Dedifferentiated amniotic fluid mesenchymal stem cell (primary cell): ENCODE measurements around the gene DNAJC12.
A peak's percentile ranks its signal among the peaks of the same experiment; 100 is the strongest.
"Not testable (repeated sequence)": the region's sequence is repeated elsewhere in the genome, so short reads cannot be mapped to it uniquely, and the experiment has no call there.

Experiments
- DNase-seq: peaks from one replicate; pipeline ENCODE4 v3.0.0-alpha.2; 2016; ENCODE audit errors: extremely low spot score

The DNAJC12 gene

GRCh38 chr10:67837541-67838314 lies at the start of gene DNAJC12:
Gene DNAJC12, minus strand, starts transcription at chr10:67838188. Its CDS starts 177 bp downstream, at chr10:67838011.
- peak; percentile 80 for DNase-seq

DNA sequence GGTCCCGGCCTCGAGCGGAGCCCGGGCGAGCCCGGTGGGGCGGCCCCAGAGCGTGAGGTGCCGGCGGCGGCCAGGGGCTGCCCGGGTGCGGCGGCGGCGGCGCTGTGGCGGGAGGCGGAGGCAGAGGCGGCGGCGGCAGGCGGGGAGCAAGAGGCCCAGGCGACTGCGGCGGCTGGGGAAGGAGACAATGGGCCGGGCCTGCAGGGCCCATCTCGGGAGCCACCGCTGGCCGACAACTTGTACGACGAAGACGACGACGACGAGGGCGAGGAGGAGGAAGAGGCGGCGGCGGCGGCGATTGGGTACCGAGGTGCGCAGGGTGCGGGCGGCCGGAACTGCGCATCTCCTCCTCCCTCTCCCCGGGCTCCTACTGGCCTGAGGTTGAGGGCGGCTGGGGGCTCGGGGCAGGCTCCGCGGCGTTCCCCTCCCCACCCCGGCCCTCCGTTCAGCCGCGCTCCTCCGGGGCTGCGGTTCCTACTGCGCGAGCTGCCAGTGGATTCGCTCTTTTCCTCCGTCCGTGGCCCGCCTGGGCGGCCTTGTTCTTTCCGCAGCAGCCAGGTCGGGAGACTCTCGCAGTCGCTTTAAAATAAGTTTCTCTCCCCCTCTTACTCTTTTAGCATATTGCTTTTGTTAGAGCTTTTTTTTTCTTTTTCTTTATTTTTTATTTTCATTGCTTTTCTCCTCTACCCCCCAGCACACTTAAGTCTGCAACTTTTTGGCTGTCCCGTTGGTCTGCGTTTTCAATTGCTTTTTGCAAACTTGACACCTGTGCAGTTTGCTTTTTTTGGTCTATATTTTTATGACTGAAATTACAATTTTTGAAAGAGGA lies 47.1 kb upstream of the DNAJC12 start:
- DNase-seq, result peak; percentile 55

DNA sequence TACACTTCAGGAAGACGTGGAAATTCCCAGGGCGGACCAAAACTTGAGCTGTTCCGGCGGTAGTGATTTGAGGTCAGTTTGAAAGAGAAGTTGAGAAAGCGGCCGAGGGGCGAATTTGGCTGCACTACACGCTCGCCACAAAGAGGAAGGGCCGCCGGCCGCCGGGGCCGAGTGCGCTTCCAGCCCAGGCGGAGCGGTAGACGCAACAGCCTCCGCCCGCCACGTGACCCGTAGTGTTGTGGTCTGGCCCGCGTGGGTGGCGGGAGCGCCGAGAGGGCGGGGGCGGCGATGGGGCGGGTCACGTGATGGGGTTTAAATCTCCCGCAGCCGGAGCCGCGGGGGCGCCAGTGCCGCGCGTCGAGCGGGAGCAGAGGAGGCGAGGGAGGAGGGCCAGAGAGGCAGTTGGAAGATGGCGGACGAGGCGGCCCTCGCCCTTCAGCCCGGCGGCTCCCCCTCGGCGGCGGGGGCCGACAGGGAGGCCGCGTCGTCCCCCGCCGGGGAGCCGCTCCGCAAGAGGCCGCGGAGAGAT lies 46.4 kb upstream of the DNAJC12 start, which contains the start of gene SIRT1:
SIRT1 (plus strand) TSS at position 344 of the 529 bp plus-strand sequence; CDS start at position 410, 66 bp downstream.
- DNase-seq, result peak; percentile 92

DNA sequence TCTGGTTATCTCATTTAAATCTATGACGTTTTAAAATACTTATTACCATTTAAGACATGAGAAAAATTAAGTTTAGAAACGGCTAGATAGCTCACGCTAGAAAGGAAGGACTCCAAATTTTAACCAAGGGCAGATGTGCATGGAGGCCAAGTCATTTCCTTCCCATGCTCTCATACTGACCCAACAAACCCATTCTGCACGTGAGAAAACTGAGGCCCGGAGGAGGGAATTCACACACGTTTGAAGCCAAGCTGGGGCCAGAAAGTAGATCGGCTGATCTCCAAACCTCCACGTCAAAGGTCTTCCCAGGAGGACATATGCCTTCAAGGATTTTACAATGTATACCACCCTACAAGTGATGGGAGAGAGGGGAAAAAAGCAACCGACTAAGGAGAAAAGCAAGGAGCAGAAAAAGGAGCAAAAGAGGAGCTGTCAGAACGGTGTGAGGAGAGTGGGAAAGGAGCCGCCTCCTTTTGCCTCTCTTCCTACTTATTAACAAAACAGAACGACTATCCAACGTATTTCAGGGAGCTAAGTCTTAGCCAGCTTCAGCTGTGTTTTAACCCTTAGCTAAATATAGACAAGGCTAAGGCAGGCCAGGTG lies 45.8 kb upstream of the DNAJC12 start:
- no peak for DNase-seq

GRCh38 chr10:67878133-67878532 lies 40.1 kb upstream of the DNAJC12 start:
- DNase-seq, result no peak

GRCh38 chr10:67877421-67877820 lies 39.4 kb upstream of the DNAJC12 start:
- not testable (repeated sequence) for DNase-seq

- no peak for DNase-seq
Observed at GRCh38 chr10:67875340-67876238, 37.6 kb upstream of the DNAJC12 start.

GRCh38 chr10:67869996-67870395 lies 32.0 kb upstream of the DNAJC12 start:
- DNase-seq, result no peak

DNA sequence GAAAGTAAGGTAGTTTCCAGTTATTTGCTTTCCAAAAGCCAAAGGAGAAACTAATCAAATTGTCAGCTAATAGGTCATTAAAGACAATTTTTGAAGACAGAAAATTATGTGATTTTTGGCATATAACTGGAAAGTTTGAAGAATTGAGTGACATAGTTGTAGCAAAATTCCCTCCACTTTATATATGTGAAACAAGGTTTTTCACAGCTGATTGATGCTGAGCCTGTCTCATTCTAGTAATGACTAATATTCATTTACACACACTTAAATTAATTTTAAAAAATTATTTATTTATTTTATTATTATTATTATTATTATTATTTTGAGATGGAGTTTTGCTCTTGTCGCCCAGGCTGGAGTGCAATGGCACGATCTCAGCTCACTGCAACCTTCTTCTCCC lies 30.1 kb upstream of the DNAJC12 start:
- DNase-seq, result no peak

- DNase-seq, result no peak
Observed at GRCh38 chr10:67864607-67865371, 26.8 kb upstream of the DNAJC12 start.

DNA sequence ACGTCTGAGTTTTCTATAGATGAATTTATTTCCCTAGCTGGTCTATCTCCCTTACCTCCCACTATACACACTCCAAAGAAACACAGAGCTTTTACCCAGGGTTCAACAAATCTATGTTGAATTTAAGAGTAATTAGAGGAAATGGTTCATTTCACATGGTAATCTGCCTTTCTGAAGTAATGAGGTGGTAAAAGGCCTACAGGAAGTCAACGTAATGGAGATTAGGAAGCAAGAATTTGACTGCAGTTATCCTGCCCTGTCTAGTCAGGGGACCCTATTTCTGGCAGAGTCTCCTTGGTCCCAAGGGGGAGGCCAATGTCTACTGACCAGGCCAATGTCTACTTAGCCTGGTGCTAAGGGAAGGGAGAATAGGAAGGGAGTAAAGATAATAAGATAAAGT lies 25.1 kb upstream of the DNAJC12 start:
- no peak for DNase-seq

- no peak for DNase-seq
Observed at GRCh38 chr10:67861750-67862432, 23.9 kb upstream of the DNAJC12 start.

- DNase-seq, result no peak
Observed at GRCh38 chr10:67858971-67859370, 21.0 kb upstream of the DNAJC12 start.

DNA sequence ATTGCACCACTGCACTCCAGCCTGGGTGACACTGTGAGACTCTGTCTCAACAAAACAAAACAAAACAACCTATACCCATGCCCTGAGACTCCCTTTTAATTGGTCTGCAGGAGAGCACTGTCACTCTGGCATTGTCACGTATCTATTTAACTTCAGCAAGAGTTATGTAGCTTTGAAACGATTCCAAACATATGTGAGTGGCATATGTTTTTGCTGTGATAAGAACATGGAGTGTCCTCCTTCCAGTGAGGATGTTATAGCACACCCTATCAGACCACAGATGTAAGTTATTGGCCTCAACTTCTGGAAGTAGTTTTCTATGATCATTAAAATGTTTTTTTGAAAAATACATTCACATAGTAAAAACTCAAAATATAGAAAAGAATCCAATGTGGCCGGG lies 15.5 kb upstream of the DNAJC12 start:
- no peak for DNase-seq

GRCh38 chr10:67852761-67853160 lies 14.8 kb upstream of the DNAJC12 start:
- no peak for DNase-seq

DNA sequence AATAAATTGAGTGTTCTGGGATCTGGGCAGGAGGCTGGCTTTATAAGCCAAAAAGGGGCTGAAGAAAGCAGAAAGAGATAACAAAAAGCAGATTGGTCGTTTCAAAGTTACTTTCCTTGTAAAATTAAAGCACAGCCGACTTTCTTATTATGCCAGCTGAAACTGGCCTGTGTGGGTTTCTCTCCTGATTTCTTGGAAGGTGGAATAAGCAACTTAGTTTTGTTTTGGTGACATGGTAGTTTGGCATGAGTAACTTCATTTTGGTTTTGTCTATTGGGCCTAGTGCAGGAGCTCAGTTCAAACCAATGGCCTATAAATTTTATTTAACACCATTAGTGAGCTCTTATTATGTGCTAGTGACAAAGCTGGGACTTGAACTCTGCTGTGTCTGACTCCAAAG lies 13.2 kb upstream of the DNAJC12 start:
- no peak for DNase-seq

DNA sequence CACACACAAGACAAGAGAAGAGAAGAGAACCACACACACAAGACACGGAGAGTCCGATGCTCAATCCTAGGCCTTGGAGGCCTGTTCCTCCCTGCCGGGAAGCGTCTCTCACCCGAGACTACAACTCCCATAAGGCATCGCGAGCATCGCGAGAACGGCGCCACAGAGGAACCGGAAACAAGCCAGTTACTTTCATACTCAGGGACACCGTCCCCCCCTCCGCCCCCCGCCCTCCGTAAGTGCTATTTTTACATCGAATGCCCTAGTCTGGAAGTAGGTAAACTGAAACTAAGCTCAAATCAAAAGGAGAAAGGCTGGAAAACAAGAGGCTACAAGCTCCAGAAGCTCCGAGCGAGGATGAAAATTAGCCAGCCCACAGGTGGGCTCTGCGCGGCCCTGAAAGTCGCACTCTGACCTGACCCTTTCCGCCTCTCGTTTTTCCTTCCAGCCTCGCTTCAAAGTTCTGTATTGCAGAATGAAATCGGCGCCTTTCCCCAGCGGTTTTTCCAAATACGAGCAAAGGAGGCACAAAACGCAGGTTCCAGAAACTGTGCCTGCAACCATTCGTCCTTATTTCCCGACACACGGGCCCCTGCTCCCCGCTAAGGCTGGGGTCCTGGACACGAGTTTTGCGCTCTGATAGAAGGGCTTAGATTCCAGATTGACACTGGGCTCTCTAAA lies 11.5 kb upstream of the DNAJC12 start:
- peak; percentile 95 for DNase-seq

DNA sequence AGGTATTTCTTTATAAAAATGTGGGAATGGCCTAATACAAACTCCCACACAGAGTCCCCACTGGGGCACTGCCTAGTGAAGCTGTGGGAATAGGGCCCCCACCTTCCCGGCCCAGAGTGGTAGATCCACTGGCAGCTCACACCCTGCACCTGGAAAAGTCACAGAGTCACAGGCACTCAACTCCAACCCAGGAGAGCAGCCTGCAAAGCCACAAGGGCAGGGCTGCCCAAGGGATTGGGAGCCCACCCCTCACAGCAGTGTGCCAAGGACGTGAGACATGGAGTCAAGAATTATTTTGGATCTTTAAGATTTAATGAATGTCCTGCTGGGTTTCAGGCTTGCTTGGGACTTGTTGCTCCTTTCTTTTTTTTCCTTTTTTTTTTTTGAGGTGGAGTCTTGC lies 5.3 kb upstream of the DNAJC12 start:
- no peak for DNase-seq

DNA sequence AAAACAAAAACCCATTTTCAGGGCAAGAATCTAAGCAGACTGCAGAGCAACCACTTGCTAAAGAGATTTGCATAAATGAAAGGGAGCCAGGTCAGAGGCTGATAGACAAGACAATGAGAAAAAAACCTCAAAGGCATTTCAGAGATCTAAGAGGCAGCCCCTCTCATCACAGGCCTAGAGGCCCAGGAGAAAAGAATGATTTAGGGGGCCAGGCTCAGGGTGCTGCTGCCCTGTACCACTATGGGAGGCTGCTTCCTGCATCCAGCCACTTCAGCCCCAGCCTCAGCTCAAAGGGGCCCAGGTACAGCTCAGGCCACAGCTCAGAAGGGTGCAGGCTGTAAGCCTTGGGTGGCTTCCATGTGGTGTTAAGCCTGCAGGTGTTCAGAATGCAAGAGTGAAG lies 3.7 kb upstream of the DNAJC12 start:
- DNase-seq, result no peak
